ENCODE results near the gene SYCP3. TPM values are rescaled to one million over a fixed set of nuclear protein-coding genes. Genes with fewer than 3 reads are reported as not detected.

Gene SYCP3
- total and polyA plus RNA-seq, 2 of the 13 experiments (the other 11 are each of a cell fraction or from before 2014, with no cell fraction given): not detected

GRCh38 chr12:101697197-101697929 is 41.9 kb downstream of the SYCP3 start, which contains the start of gene CHPT1 (continued):
- TF ChIP-seq ELF1 (CRISPR knock-in tag; IDR thresholded peaks at IDR 0.05) (no peak), RFX3 (CRISPR knock-in tag; IDR thresholded peaks at IDR 0.05) (no peak), ZNF646 (CRISPR knock-in tag; IDR thresholded peaks at IDR 0.05) (0 out of 2 replicates have a peak, but pooled peaks have one; percentile 46), ZFP36 (IDR thresholded peaks at IDR 0.05; ENCODE audit: borderline replicate concordance, low read depth, low read length, partially characterized antibody) (no peak), ZNF710 (CRISPR knock-in tag; IDR thresholded peaks at IDR 0.05; ENCODE audit: borderline replicate concordance) (no peak), TEAD2 (CRISPR knock-in tag; IDR thresholded peaks at IDR 0.05) (no peak), KAT2B (IDR thresholded peaks at IDR 0.05; ENCODE audit: borderline replicate concordance, low read depth, low read length) (no peak), ZNF614 (CRISPR knock-in tag; IDR thresholded peaks at IDR 0.05; ENCODE audit: borderline replicate concordance) (no peak; the same call in 1 of the 2 replicates), IKZF1 (IDR thresholded peaks at IDR 0.05) (no peak), EED (CRISPR knock-in tag; IDR thresholded peaks at IDR 0.05) (no peak), ZNF841 (CRISPR knock-in tag; IDR thresholded peaks at IDR 0.05; ENCODE audit: borderline replicate concordance) (0 out of 2 replicates have a peak, but pooled peaks have one; percentile 21), CAMTA2 (CRISPR knock-in tag; IDR thresholded peaks at IDR 0.05; ENCODE audit: borderline replicate concordance) (no peak), ZNF660 (CRISPR knock-in tag; IDR thresholded peaks at IDR 0.05; ENCODE audit: borderline replicate concordance, low read depth) (no peak), RBM39 (IDR thresholded peaks at IDR 0.05; ENCODE audit: low read depth, low read length, poor library complexity, severe bottlenecking) (no peak), MTA3 (CRISPR knock-in tag; IDR thresholded peaks at IDR 0.05) (no peak), ETV6 (CRISPR knock-in tag; conservative IDR thresholded peaks at IDR 0.05) (peak; percentile 11; the same call in 1 of the 2 replicates), MZF1 (CRISPR knock-in tag; IDR thresholded peaks at IDR 0.05; ENCODE audit: borderline replicate concordance) (no peak), GABPB1 (CRISPR knock-in tag; IDR thresholded peaks at IDR 0.05) (peak; percentile 38), KLF16 (CRISPR knock-in tag; IDR thresholded peaks at IDR 0.05) (peak in 1 of 2 experiments; percentile 48; a peak in 1 of 4 replicates), CCDC6 (CRISPR knock-in tag; IDR thresholded peaks at IDR 0.05) (no peak), MEF2D (CRISPR knock-in tag; IDR thresholded peaks at IDR 0.05) (no peak)
